Daoy (cell line): ENCODE measurements around the gene NTF4. TPM values are rescaled to one million over a fixed set of nuclear protein-coding genes. Genes with fewer than 3 reads are reported as not detected.

Experiments used
- DNase-seq: peaks from one replicate; pipeline ENCODE4 v3.0.0-alpha.2; 2015; ENCODE audit warnings: low read depth
- total RNA-seq: library from RNA; depleted of rRNA; stranded (reverse); fragments of >200 nt; shearing (Covaris generic); gene quantifications from 2 replicates; pipeline ENCODE4 v1.2.3, GENCODE V29; 2014

NTF4 gene
- total RNA-seq, 1 experiment from 2014 or later = not detected

DNA sequence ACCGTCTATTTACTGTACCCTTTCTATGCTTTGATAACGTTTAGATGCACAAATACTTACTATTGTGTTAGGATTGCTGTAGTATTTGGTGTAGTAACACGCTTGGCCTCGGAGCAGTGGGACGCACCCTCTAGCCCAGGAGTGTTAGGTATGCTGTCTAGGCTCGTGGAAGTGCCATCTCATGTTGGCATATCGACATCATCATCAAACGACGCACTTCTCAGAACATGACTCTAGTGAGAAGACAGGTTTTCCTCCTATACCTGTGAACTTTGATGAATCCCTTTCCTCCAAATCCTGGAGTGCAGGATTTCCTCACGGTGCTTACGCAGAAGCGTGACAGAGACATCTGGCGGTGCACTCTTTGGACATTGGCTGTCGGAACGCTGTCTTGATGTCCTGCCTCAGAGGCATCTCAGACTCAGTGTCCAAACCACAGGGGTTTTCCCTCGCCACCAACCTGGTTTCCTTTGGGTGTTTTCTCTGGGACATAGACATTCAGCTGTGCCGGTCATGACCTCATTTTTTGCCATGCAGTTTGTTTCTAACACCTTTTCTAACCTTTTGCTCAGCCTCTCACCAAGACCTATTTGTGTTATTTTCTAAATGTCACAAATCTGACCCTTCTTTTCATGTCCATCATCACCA is 26.9 kb upstream of the NTF4 start:
- DNase-seq = no peak

DNA sequence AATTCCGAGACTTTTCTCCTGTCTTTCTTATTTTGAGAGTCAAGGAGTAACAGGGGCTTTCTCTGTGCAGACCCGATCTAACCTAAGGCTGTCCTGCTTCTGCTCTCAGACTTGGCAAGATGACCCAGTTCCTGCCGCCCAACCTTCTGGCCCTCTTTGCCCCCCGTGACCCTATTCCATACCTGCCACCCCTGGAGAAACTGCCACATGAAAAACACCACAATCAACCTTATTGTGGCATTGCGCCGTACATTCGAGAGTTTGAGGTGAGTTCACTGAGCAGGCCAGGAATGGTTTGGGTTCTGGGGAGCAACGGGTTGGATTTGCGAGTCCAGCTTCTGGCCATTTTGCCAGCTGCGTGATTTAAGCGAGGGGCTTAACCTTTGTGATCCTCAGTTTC is 21.7 kb upstream of the NTF4 start:
- DNase-seq = no peak

DNA sequence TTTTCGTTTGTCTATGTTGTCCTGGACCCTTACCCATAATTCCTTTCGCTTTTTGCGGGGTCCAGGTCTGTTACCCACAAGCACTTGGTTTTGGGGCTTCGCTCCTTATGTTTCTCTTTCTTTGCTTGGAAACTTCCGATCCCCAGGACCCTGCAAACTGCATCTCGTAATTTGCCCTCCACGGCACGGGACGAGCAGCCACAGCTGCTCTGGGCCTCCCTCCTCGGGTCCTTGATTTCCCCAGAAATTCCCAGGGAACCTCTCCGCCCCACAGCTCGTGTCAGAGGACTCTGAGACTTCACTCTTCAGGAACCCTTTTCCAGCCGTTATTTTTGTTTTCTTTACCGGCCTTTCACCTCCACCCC is 21.2 kb upstream of the NTF4 start:
- no peak for DNase-seq

DNA sequence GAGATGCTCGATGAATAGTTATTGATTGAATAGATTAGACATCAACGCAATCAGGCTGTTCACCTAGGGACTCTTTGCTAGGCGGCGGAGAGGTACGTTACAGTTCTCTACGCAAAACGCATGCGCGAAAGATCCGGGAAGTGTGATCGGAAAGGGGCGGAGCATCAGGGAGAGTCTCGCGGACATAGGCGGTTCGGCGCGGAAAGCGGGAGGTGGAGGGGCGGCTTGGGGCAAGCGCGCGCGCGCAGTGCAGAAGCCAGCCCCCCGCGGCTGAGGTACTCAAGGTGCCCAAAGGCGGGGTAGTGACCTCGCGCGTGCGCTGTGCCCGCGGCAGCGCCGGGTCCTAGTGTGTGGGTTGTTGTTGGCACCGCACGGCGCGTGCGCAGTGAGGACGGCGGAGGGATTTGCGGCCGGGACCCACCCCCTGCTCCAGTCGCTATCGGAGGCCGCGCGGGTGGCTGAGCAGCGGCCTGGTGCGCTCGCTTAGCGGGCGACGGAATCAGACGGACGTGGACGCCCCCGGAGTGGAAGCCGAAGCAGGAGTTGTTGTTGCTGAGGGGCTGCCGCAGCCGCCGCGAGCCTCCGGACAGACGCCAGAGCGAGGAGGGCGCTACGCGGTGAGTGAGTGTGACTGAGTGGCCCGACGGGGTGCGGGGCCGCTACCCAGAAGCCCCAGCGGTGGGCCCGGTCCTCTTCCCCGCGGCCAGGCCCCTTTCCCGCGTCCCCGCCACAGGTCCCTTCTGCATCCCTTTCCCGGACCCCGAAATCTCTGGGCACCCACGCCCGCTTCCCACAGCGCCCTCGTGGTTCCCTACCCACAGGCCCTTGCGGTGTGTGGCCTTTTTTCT is 20.6 kb upstream of the NTF4 start, which contains the start of gene SNRNP70:
TSS of gene SNRNP70 (plus strand) at position 432 of the 848 bp plus-strand sequence. CDS start 964 bp downstream, outside the sequence.
- peak; percentile 100 for DNase-seq

DNA sequence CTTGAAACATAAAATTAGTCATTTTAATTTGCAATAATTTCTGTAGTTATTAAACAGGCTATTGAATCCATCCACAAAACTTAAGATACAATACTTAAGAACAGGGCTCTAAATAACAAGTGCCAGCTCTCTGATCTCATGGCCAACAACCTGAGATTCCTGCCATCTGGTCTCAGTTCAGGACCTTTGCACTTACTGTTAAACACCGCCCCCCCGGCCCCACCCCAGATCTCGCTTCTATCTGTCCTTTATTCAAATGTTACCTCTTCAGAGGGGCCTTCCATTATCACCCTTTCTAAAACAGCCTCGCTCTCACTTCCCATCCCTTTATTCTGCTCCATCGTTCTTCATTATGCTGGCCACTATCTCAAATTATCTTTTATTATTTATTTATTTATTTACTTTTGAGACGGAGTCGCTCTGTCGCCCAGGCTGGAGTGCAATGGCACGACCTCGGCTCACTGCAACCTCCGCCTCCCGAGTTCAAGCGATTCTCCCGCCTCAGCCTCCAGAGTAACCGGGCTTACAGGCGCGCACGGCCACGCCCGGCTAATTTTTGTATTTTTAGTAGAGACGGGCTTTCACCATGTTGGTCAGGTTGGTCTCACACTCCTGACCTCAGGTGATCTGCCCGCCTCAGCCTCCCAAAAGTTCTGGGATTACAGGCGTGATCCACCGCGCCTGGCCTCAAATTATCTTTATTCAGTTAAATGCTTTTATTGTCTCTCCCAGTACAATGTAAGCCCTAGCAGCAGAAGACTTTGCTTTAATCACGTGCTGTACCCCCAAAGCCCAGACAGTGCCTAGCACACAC is 19.8 kb upstream of the NTF4 start:
- no peak for DNase-seq

DNA sequence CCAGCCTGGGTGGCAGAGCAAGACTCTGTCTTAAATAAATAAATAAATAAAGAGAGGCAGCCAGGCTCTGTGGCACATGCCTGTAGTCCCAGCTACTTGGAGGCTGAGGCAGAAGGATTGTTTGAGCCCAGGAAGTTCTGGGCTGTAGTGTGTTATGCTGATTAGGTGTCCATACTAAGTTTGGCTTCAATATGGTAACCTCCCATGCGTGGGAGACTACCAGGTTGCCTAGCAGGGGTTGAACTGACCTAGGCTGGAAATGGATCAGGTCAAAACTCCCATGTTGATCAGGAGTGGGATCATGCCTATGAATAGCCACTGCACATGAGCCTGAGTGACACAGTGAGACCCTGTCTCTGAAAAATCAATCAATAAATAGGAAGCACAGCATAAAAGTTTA is 16.7 kb upstream of the NTF4 start:
- no peak for DNase-seq

DNA sequence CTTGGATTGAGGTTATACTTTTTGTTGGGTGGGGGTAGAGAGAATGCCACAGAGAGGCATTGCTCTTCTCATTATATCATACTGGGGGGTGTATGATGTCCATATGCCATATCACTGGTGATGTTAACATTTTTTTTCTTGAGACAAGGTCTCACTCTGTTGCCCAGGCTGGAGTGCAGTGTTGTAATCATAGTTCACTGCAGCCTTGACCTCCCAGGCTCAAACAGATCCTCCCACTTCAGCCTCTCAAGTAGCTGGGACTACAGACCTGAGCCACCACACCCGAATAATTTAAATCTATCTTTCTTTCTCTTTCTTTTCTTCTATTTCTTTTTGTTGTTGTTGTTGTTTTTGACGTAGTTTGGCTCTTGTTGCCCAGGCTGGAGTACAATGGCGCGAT is 15.8 kb upstream of the NTF4 start:
- no peak for DNase-seq

DNA sequence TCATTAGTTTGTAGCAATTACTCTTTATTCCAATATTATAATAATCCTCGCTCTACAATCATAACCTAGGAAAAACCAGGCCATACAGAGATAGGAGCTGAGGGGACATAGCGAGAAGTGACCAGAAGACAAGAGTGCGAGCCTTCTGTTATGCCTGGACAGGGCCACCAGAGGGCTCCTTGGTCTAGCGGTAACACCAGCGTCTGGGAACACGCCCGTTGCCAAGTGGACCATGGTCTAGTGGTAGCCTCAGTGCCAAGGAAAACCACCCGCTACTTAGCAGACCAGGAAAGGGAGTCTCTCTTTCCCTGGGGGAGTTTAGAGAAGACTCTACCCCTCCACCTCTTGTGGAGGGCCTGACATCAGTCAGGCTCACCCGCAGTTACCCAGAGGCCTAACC is 10.3 kb upstream of the NTF4 start:
- DNase-seq = peak; percentile 73

DNA sequence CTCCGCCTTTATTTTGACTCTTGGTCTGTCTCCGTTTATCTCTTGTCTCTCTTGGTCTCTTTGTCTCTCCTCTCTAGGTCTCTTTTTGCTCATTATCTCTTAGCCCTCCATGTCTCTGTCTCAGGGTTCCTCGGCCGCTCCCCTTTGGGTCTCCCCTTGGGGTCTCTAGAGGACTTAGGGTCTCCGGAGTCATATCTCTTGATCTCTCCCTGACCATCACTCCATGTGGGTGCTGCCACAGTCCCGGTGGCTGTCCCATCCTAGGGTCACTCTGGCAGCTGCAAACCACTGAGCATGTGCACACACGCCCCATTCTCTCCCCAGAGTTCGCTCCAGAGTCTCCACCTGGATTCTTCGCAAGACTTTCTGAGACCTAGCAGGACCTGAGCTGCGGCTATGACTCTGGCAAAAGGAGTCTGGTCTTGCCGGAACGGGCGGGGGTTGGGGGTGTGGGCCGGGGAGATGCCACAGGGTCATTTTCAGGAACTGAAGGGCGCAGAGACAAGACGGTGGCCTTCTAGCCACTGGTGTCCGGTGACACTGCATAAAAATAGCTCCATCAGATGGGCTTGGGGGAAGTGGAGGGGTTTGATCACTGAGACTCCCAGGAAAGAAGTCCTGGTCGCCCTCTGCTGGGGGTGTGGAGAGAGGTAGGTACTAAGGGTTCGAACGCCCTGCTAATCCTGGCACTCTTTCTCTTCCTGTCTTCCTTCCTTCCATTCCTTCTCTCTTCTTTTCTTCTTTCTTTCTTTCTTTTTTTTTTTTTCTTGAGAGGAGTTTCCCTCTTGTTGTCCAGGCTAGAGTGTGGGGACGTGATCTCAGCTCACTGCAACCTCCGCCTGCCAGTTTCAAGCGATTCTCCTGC is 9.1 kb upstream of the NTF4 start:
- peak; percentile 66 for DNase-seq

DNA sequence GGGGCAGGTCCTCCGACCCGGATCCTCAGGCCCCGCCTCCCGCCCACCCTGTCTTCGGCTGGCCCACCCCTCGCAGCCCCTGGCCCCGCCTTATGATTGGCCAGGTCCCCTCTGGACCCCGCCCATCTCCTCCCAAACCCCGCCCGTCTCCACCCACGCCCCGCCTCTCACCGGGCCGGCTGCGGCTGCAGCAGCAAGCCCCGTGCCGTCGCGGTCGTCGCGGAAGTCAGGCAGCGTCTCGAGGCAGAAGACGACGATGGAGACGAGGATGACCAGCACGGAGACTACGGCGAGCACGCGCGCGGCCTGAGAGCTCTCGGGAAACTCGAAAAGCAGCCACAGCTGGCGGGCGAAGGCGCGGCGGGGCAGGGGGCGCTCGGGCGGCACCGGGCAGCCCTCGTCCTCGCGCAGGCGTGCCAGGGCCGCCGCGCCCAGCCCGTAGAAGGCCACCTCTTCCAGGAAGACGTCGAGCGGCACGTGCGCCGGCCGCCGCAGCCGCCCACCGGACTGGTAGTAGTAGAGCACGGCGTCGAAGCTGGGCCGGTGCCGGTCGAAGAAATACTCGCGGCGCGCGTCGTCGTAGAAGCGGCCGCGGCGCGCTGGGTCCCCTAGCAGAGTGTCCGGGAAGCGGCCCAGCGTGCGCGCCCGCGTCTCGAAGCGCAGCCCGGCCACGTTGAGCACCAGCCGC is 7.4 kb upstream of the NTF4 start:
- no peak for DNase-seq

DNA sequence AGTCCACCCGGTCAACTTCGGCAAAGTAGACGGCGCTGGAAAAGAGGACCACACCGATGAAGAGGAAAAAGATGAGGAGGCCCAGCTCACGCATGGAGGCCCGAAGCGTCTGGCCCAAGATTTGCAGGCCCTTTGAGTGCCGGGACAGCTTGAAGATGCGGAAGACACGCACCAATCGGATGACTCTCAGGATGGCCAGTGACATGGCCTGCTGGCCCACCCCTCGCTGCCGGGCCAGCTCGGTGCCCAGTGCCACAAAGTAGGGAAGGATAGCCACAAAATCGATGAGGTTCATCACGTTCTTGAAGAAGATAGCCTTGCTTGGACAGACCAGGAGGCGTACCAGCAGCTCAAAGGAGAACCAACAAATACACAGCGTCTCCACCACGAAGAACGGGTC is 5.8 kb upstream of the NTF4 start:
- no peak for DNase-seq

DNA sequence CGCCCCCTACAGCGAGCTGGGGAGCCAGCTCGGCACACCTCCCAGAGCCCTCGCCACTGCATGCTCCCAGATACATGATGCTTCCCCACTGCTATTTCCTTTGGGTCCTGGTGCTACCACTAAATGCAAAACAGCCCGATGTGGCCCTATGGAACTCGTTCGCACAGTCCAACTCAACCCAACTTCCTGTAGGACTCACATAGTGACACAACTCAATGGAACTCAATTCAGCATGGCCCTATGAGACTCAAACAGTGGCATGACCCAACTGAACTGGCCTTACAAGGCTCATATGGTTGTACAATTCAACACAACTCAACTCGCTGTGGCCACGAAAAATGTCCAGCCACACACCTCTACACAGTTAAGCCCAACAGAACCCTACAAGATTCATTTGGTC is 4.4 kb upstream of the NTF4 start:
- DNase-seq = no peak

DNA sequence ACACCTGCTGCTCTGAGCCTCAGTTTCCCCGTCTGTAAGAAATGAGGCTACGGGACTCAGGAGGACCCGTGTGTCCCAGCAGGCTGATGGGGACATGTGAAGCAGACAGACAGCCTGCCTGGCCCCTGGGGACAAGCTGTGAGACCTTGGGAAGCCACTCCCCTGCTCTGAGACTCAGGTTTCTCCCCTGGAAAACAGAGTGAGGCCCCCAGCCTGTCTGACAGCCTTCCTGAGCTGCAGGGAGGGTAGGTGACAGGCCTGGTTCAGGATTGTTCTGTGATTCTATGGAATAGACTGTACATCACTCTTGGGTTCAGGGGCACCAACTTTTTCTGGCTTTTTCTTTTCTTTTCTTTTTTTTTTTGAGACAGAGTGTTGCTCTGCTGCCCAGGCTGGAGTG is 2.9 kb upstream of the NTF4 start:
- DNase-seq = no peak

DNA sequence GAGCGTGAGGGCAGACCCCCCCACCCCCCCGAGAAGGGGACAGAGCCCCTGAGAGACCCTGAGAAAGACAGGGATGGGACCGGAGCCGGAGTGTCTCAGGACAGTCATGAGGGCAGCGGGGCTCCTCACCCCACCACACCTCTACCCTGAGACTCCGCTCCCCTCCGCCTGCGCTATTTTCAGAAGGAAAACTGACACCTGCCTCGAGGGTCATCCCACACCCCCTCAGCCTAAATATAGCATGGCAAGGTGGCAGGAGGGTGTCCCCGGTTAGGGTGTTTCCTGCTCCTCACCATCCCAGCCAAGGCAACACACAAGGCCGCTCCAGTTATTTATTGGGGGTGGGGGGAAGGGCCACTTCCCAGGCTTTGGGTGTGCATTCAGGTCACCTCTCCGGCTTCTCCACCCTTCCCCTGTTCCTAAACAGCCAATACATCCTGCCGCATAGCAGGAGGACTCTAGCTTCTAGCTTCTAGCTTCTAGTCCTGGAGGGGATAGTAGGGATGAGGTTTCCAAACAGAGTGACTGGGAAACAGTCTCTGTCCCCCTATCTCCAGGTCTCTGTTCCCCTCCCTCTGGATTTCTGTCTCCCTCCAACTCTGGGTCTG is 1.4 kb upstream of the NTF4 start:
- no peak for DNase-seq

DNA sequence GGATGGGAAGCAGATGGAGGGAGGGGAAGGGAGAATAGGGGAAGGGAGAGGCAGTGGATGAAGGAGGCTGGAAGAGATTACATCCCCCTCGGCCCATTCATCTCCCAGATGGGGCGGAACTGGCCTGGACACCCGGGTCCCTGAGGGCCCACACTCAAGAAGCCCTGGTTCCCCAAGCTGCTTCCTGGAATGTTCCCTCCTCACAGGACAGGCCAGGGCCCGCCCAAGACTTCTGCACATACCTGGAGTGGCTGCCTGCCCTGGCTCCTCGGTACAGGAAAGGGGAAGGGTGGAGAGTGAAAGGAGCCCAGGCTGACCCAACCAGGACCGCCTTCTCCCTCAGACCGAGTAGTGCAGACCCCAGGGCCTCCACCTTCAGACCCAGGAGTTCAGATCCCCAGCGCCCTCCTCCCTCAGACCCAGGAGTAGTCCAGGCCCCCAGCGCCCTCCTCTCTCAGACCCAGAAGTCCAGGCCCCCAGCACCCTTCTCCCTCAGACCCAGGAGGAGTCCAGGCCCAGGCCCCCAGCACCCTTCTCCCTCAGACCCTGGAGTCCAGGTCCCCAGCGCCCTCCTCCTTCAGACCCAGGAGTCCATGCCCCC is 489 bp downstream of the NTF4 start:
- DNase-seq = no peak

DNA sequence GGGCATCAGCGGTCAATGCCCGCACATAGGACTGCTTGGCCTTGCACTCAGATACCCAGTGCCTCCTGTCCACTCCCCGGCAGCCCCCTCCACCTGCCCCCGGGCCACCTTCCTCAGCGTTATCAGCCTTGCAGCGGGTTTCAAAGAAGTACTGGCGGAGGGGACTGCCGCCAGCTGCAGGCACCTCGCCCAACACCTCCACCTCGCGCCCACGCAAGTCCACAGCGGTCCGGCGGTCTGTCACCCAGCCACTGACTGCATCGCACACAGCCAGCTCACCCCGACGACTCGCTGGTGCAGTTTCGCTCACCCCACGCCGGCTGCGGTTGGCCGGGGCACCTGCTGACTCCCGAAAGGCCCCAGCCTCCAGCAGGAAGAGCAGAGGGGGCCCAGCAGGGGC is 3.2 kb downstream of the NTF4 start:
- DNase-seq = no peak

DNA sequence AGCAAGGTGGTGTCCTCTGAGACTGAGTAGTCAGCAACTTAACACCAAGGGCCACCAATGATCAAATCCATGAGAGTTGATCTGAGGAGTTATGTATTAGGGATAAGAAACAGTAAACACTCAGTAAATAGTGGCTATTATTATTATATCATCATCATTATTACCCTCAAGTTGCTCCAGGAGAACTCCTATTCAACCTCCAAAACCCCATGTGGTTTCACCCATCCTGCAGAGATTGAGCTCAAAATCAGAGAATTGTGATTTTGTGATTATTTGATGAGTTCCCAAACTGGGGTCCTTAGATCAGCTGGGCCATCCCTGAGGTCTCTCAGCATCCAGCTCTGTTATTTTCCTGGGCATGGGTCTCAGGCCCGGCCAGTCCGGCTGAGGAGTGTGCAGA is 3.6 kb downstream of the NTF4 start:
- DNase-seq = no peak

DNA sequence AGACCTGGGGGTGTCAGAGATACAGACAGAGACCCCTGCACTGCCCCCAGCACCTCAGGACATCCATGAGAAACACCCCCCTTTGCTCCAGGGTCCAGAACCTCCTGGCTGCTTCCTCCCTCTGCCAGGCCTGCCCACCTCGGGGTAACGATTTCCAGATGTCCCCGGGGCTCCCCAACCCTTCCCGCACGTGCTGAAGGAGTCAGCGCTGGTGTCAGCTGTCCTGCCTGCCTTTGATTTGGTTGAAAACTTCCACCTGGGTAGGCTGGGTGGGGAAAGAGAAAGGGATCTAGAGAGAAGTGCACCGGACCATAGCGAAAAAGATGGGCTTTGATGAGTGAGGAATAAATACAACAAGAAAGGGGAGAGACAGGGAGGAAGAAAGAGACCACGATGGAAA is 5.6 kb downstream of the NTF4 start:
- DNase-seq = no peak

DNA sequence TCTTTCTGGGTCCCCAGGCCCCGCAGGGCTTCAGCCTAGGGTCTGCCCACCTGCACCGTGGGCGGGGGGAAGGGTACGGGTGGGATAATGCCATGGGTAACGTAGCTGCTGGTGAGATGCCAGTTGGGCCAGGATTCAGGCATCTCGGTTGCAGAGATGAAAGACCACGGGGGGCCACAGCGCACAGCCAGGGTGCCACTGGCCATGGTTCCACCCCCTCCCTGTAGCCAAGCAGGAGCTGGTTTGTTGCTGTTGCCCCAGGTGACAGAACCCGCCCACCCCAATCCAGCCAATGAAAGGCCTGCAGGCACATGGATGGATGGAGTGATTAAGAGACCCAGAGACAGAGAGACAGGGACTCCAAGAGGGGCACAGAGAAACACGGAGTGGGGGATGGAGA is 6.1 kb downstream of the NTF4 start:
- peak; percentile 57 for DNase-seq

DNA sequence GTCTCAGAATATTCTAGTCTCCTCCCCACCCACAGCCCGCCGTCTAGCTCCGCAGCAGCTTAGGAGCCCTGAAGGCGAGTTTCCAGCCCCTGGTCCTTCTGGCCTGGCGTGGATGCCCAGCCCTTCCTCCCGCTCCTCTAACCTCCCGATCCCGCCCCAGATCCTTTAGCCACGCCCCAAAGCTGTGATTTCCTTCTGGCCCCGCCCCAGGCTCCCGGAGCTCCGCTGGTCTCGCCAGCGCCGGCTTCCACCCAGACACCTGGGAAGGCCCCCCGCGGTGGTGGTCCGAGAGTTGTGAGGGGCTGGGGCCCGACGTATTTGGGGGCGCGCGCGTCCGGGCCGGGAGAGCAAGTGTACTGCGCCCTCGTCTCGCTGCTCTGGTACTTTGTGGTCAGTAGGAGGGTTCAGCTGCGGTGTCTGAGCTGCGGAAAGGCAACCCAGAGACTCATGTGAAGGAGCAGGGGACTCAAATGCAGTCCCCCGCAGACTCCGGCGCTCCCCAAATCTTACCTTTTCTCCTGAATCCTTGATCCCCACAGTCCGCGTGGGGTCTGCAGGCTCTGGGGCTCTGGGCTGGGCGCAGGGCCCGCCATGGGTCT is 6.9 kb downstream of the NTF4 start, which contains the start of gene CGB7:
TSS of gene CGB7 (minus strand) at position 114 of the 599 bp plus-strand sequence. CDS start 2,374 bp downstream, outside the sequence.
- peak; percentile 84 for DNase-seq
